ENCODE results near the gene ASXL1. TPM values are rescaled to one million over a fixed set of nuclear protein-coding genes. Genes with fewer than 3 reads are reported as not detected.

The ASXL1 gene
- total RNA-seq, 1 donor from 2014 or later, result 25.0 TPM

DNA sequence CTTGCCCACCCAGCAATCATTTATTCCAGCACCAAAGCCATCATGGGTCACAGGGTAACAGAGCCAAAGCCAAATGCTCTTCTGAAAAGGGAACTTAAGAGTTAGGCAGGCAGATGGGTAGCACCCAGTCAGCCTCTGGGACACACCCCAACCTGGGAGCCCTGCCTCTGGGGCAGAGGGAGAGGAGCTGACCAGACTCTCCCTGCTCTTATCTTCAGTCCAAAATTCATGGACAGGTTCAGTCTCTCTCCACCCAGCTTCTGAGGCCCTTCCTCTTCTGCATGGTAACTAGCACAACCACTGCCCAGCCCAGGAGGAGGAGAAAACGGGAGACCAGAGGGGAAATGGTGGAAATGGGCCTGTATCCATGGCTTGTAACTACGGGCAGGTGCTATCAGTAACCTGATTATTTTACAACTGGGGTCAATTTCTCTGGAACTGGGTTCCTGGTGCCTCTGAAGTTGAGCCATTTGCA lies 121.6 kb downstream of the ASXL1 start:
- Histone ChIP-seq H3K27ac (replicated peaks) (no peak overlapping the region), H3K4me1 (peaks cover 77% of the 10 kb centered on the region), H3K4me3 (no peak overlapping the region), H3K27me3 (ENCODE audit: low read depth) (no peaks in the 10 kb centered on the region), H3K9me3 (replicated peaks) (no peaks in the 10 kb centered on the region), H3K36me3 (no peaks in the 10 kb centered on the region)
- TF ChIP-seq CTCF (IDR thresholded peaks at IDR 0.05; ENCODE audit: borderline replicate concordance), result no peak
- DNase-seq, result peak; percentile 0
- intact Hi-C loops (cut with micrococcal nuclease), result loop anchor here (10.0 kb wide), 1 partner anchor 115 kb away; no protein-coding TSS in a partner anchor

- no peaks in the 10 kb centered on the region for H3K27me3 ChIP-seq (ENCODE audit: low read depth)
- H3K9me3 ChIP-seq (replicated peaks), result no peaks in the 10 kb centered on the region
- peak overlapping the region; percentile 85 for H3K4me3 ChIP-seq
- H3K36me3 ChIP-seq, result no peaks in the 10 kb centered on the region
- intact Hi-C loops (cut with micrococcal nuclease), result loop anchor here (10.0 kb wide), 1 partner anchor 116 kb away; no protein-coding TSS in a partner anchor
- peaks cover 75% of the 10 kb centered on the region for H3K4me1 ChIP-seq
- H3K27ac ChIP-seq (replicated peaks), result peak overlapping the region; percentile 88
- no peak for TF ChIP-seq CTCF (IDR thresholded peaks at IDR 0.05; ENCODE audit: borderline replicate concordance)
- DNase-seq, result peak; percentile 3
Measured at GRCh38 chr20:32480371-32481241, 122.5 kb downstream of the ASXL1 start.

DNA sequence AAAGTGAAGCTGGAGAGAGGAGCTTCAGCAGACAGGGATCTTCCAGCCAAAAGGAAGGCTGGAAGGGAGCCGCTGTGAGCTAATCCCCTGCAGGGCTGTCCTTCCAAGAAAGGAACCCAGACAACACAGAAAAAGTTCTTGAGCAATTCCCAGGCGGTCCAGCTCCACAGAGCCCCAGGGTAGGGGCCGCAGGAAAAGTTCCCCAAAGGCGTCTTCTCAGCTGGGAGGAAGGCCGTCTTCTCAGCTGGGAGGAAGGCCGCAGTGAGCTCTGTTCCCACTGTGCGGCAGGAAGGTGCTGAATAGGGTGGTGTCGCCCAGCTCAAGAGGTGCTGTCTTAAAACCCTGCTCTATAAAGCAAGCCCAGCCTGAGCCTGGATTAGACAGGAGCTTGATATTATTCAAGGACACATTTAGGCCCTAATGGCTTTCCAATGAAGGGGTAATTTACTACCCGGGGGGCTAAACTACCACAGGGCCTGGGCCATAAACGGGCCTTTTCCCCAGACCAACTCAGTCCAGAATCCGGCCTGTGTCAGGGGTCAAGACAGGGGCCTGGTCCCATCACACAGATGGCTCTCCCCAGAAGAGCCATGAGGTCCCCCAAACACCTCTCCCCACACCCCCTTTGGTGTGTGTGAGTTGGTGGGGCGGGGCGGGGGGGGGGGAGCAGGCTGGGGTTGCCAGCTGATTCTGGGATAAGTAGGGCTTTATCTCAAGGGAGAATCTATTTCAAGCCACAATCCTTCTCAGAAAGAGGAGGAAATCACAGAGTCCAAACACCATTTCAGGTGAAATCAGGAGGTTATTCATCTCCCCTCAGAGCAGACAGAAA lies 123.4 kb downstream of the ASXL1 start:
- intact Hi-C loops (cut with micrococcal nuclease), result loop anchor here (10.0 kb wide), 1 partner anchor 117 kb away; no protein-coding TSS in a partner anchor
- no peaks in the 10 kb centered on the region for H3K27me3 ChIP-seq (ENCODE audit: low read depth)
- H3K9me3 ChIP-seq (replicated peaks), result no peaks in the 10 kb centered on the region
- H3K4me1 ChIP-seq, result peaks cover 68% of the 10 kb centered on the region
- no peak for DNase-seq
- no peak for TF ChIP-seq CTCF (IDR thresholded peaks at IDR 0.05; ENCODE audit: borderline replicate concordance)
- peak overlapping the region; percentile 88 for H3K27ac ChIP-seq (replicated peaks)
- H3K36me3 ChIP-seq, result no peaks in the 10 kb centered on the region
- H3K4me3 ChIP-seq, result peak overlapping the region; percentile 85

- intact Hi-C loops (cut with micrococcal nuclease), result loop anchor here (10.0 kb wide), 1 partner anchor 117 kb away; no protein-coding TSS in a partner anchor
Measured at GRCh38 chr20:32482143-32482441, 124.0 kb downstream of the ASXL1 start.

More at GRCh38 chr20:32482143-32482441, 124.0 kb downstream of the ASXL1 start:
- Histone ChIP-seq H3K4me3 (peak overlapping the region; percentile 85), H3K27me3 (ENCODE audit: low read depth) (no peaks in the 10 kb centered on the region), H3K9me3 (replicated peaks) (no peaks in the 10 kb centered on the region), H3K27ac (replicated peaks) (peak overlapping the region; percentile 88), H3K4me1 (peaks cover 62% of the 10 kb centered on the region), H3K36me3 (no peaks in the 10 kb centered on the region)
- no peak for TF ChIP-seq CTCF (IDR thresholded peaks at IDR 0.05; ENCODE audit: borderline replicate concordance)
- no peak for DNase-seq

Data from left ventricle myocardium inferior (tissue), 1 donor.